Right kidney (tissue), 1 donor: ENCODE measurements around the gene ZNF175.
A peak's percentile ranks its signal among the peaks of the same experiment; 100 is the strongest.

Experiments used
- DNase-seq: peaks from one replicate; pipeline ENCODE4 v3.0.0-alpha.2; 2016

The ZNF175 gene

GRCh38 chr19:51589511-51589910, 18.4 kb downstream of the ZNF175 start:
- DNase-seq = no peak

- no peak for DNase-seq
These were observed 19.4 kb downstream of the ZNF175 start for GRCh38 chr19:51590441-51590840.

- no peak for DNase-seq
These were observed 21.4 kb downstream of the ZNF175 start for GRCh38 chr19:51592521-51592920.

GRCh38 chr19:51593138-51593890, 22.2 kb downstream of the ZNF175 start:
- no peak for DNase-seq

GRCh38 chr19:51593969-51594773, 23.1 kb downstream of the ZNF175 start:
- peak; percentile 80 for DNase-seq

- DNase-seq = no peak
These were observed 23.7 kb downstream of the ZNF175 start for GRCh38 chr19:51594774-51595109.

- no peak for DNase-seq
These were observed 24.4 kb downstream of the ZNF175 start for GRCh38 chr19:51595190-51596175.

- DNase-seq = no peak
These were observed 27.3 kb downstream of the ZNF175 start for GRCh38 chr19:51598159-51598915.

- DNase-seq = no peak
These were observed 28.0 kb downstream of the ZNF175 start for GRCh38 chr19:51599084-51599483.

GRCh38 chr19:51600940-51601580, 30.0 kb downstream of the ZNF175 start:
- no peak for DNase-seq

- no peak for DNase-seq
These were observed 31.2 kb downstream of the ZNF175 start for GRCh38 chr19:51602189-51602854.

GRCh38 chr19:51607077-51607476, 36.0 kb downstream of the ZNF175 start:
- DNase-seq = no peak

GRCh38 chr19:51607920-51608562, 37.0 kb downstream of the ZNF175 start:
- DNase-seq = peak; percentile 34

- DNase-seq = no peak
These were observed 39.5 kb downstream of the ZNF175 start for GRCh38 chr19:51610576-51610975.

- DNase-seq = no peak
These were observed 43.7 kb downstream of the ZNF175 start for GRCh38 chr19:51614789-51615188.

- no peak for DNase-seq
These were observed 44.9 kb downstream of the ZNF175 start for GRCh38 chr19:51615991-51616390.

- DNase-seq = no peak
These were observed 50.1 kb downstream of the ZNF175 start for GRCh38 chr19:51621178-51621577.

GRCh38 chr19:51626675-51627074, 55.6 kb downstream of the ZNF175 start:
- DNase-seq = no peak

GRCh38 chr19:51627491-51628138, 56.5 kb downstream of the ZNF175 start:
- no peak for DNase-seq
